ENCODE data around the gene SNF8. TPM values are rescaled to one million over a fixed set of nuclear protein-coding genes. Genes with fewer than 3 reads are reported as not detected.

Gene SNF8
- total RNA-seq, 2 experiments from 2014 or later = 82.6 to 96.2 TPM

GRCh38 chr17:48925251-48925990 is 19.2 kb downstream of the SNF8 start:
- Mint-ChIP-seq H3K36me3 (peaks cover 16% of the 10 kb centered on the region), H3K9me3 (no peaks in the 10 kb centered on the region), H3K27me3 (no peaks in the 10 kb centered on the region), H3K27ac (no peak overlapping the region), H3K4me3 (no peak overlapping the region), H3K4me1 (peaks cover 1% of the 10 kb centered on the region)
- ATAC-seq (ENCODE audit: low read depth) = no peak
- no peak for DNase-seq
- POLR2A ChIA-PET = no interaction called here

- no peaks in the 10 kb centered on the region for H3K9me3 Mint-ChIP-seq
- peaks cover 45% of the 10 kb centered on the region for H3K36me3 Mint-ChIP-seq
- H3K4me3 Mint-ChIP-seq = peak overlapping the region; percentile 67
- no peaks in the 10 kb centered on the region for H3K27me3 Mint-ChIP-seq
- POLR2A ChIA-PET = interaction anchor here (1.0 to 1.1 kb wide), 2 partner anchors 19 to 28 kb away, joined by 3 read pairs; partner anchors contain the start of gene SNF8
- ATAC-seq (ENCODE audit: low read depth) (peak; percentile 85), DNase-seq (no peak)
- peaks cover 42% of the 10 kb centered on the region for H3K4me1 Mint-ChIP-seq
- H3K27ac Mint-ChIP-seq = peak overlapping the region; percentile 89
These were observed 29.0 kb downstream of the SNF8 start for GRCh38 chr17:48915459-48916282.

DNA sequence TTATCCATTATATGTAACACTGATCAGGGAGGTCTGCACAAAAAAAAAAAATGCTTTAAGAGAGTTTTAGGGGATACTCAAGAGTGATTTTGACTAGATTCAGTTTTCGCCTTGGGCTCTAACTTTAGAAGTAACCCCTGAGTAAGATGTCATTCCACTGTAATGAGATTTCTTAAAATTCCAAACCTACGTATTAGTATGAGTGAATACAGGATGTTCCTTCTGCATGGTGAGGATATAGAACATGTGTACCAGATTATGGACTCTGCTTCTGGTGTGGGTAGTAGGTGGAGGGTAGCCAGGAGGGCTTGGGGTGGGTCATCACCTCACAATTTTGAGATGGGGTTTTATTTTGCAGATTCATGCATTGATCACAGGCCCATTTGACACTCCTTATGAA is 32.2 kb downstream of the SNF8 start:
- Mint-ChIP-seq H3K9me3 (no peaks in the 10 kb centered on the region), H3K36me3 (peaks cover 46% of the 10 kb centered on the region), H3K27me3 (no peaks in the 10 kb centered on the region), H3K4me1 (peaks cover 60% of the 10 kb centered on the region), H3K27ac (no peak overlapping the region), H3K4me3 (no peak overlapping the region)
- POLR2A ChIA-PET = no interaction called here
- no peak for ATAC-seq (ENCODE audit: low read depth)
- no peak for DNase-seq

DNA sequence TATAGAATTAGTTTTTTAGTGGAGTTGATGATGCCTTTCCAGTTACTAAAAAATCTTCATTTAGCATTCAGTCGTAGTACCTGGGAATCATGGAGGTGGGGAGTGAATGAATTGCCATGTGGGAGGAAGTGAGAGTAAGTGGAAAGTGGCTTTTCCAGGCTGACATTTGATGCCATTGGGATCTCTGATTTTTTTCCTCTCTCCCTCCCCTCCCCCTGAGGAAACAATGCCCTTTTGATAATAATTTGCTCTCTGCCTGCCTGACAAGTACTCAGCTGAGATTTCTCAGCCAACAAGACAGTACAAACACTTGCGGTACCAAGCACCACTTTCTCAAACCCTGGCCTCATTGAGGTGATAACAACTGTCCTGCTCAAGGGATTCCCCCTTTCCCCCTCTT is 34.3 kb downstream of the SNF8 start:
- H3K4me1 Mint-ChIP-seq = peaks cover 52% of the 10 kb centered on the region
- no peak for DNase-seq
- H3K9me3 Mint-ChIP-seq = no peaks in the 10 kb centered on the region
- ATAC-seq (ENCODE audit: low read depth) = no peak
- peaks cover 35% of the 10 kb centered on the region for H3K36me3 Mint-ChIP-seq
- no peaks in the 10 kb centered on the region for H3K27me3 Mint-ChIP-seq
- peak overlapping the region; percentile 92 for H3K4me3 Mint-ChIP-seq
- H3K27ac Mint-ChIP-seq = no peak overlapping the region
- POLR2A ChIA-PET = interaction anchor here (4.9 kb wide), 1 partner anchor 17 kb away, joined by 65 read pairs; the partner anchor contains the start of gene ATP5MC1

GRCh38 chr17:48909783-48910182 is 34.9 kb downstream of the SNF8 start:
- Mint-ChIP-seq H3K4me3 (peak overlapping the region; percentile 92), H3K4me1 (peaks cover 50% of the 10 kb centered on the region), H3K36me3 (peaks cover 34% of the 10 kb centered on the region), H3K27me3 (no peaks in the 10 kb centered on the region), H3K9me3 (no peaks in the 10 kb centered on the region), H3K27ac (peak overlapping the region; percentile 39)
- no peak for ATAC-seq (ENCODE audit: low read depth)
- DNase-seq = no peak
- POLR2A ChIA-PET = interaction anchor here (0.7 to 4.9 kb wide), 6 partner anchors 10 to 283 kb away, joined by 3 to 65 read pairs (median 6); partner anchors contain the start of genes ATP5MC1 and SNF8

- peak; percentile 86 for DNase-seq
- Mint-ChIP-seq H3K27ac (peak overlapping the region; percentile 82), H3K27me3 (no peaks in the 10 kb centered on the region), H3K4me1 (peaks cover 43% of the 10 kb centered on the region), H3K9me3 (no peaks in the 10 kb centered on the region), H3K36me3 (peaks cover 27% of the 10 kb centered on the region), H3K4me3 (peak overlapping the region; percentile 92)
- peak; percentile 62 for ATAC-seq (ENCODE audit: low read depth)
- POLR2A ChIA-PET = interaction anchor here (0.5 to 4.9 kb wide), 11 partner anchors 9 to 1595 kb away, joined by 3 to 65 read pairs (median 4); partner anchors contain the start of genes ATP5MC1 and SNF8
These were observed 35.7 kb downstream of the SNF8 start for GRCh38 chr17:48908853-48909394.

DNA sequence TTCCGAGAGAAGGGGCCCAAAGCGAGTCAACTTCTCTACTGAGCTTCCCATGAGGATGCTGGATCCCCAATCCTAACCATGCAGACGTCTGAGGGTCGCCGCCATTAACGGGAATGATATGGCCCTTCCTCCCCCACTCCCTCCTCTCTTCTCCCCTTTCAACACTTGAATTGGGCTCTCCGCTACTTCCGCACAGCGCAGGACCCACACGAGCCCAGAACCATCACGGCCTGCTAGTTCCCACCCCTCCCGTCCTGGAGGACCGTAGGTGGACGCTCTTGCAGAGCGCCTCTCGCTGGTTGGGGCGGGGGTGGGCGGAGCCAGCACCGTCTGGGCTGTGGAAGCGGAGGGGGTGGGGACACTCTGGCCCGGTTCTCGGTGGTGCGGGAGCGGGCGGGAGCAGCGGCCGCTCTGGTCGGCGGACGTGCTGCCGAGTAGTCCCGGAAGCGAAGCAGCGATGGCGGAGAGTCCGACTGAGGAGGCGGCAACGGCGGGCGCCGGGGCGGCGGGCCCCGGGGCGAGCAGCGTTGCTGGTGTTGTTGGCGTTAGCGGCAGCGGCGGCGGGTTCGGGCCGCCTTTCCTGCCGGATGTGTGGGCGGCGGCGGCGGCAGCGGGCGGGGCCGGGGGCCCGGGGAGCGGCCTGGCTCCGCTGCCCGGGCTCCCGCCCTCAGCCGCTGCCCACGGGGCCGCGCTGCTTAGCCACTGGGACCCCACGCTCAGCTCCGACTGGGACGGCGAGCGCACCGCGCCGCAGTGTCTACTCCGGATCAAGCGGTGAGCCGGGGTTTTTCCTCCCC is 36.4 kb downstream of the SNF8 start, which contains the start of gene UBE2Z:
Gene UBE2Z, plus strand, starts transcription at position 361 of the 797 bp plus-strand sequence. Its CDS starts 97 bp downstream, at position 458.
- POLR2A ChIA-PET = interaction anchor here (0.5 to 4.9 kb wide), 12 partner anchors 9 to 959 kb away, joined by 3 to 65 read pairs (median 6); partner anchors contain the start of genes ATP5MC1 and SNF8
- peak within 1 kb of the TSS; percentile 93 for H3K27ac Mint-ChIP-seq
- peaks cover 40% of the 10 kb centered on the region for H3K4me1 Mint-ChIP-seq
- H3K36me3 Mint-ChIP-seq = peaks cover 21% of the 10 kb centered on the region
- peak within 1 kb of the TSS; percentile 92 for H3K4me3 Mint-ChIP-seq
- DNase-seq (peak; percentile 88), ATAC-seq (ENCODE audit: low read depth) (peak; percentile 86)
- H3K9me3 Mint-ChIP-seq = no peaks in the 10 kb centered on the region
- H3K27me3 Mint-ChIP-seq = no peaks in the 10 kb centered on the region

DNA sequence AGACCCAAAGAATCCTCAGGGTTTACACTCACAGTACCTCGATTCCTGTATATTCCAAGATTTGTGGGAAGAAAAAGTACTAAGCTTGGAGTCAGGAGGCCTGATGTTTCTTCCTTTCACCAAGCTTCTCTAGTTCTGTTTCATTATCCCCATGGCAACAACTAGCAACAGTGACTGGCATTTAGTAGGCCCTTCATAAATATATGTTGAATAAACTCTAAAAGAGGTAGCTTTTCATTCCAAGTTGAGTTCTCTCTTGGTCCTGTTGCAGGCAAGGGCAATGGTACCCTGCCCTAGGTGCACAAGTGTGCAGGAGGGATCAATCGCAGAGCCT is 37.0 kb downstream of the SNF8 start:
- peaks cover 17% of the 10 kb centered on the region for H3K36me3 Mint-ChIP-seq
- peak overlapping the region; percentile 92 for H3K4me3 Mint-ChIP-seq
- POLR2A ChIA-PET = interaction anchor here (0.6 to 4.9 kb wide), 11 partner anchors 9 to 1018 kb away, joined by 3 to 65 read pairs (median 5); partner anchors contain the start of genes ATP5MC1 and SNF8
- H3K27ac Mint-ChIP-seq = peak overlapping the region; percentile 93
- H3K4me1 Mint-ChIP-seq = peaks cover 36% of the 10 kb centered on the region
- H3K9me3 Mint-ChIP-seq = no peaks in the 10 kb centered on the region
- no peaks in the 10 kb centered on the region for H3K27me3 Mint-ChIP-seq
- DNase-seq (no peak), ATAC-seq (ENCODE audit: low read depth) (peak; percentile 16)

DNA sequence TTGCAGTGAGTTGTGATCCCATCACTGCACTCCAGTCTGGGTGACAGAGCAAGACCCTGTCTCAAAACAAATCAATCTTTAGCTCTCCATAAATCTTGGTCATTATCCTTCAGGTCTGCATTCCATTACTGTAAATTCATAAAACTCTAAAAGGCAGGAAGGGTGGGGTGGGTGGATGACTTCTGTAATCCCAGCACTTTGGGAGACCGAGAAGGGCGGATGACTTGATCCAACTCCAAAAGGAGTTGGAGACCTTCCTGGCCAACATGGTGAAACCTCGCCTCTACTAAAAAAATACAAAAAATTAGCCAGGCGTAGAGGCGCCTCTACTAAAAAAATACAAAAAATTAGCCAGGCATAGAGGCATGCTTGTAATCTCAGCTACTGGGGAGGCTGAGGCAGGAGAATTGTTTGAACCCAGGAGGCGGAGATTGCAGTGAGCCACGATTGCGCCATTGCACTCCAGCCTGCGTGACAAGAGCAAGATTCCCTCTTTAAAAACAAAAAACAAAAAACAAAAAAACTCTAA is 38.6 kb downstream of the SNF8 start:
- Mint-ChIP-seq H3K36me3 (peaks cover 4% of the 10 kb centered on the region), H3K27ac (no peak overlapping the region), H3K4me3 (no peak overlapping the region), H3K9me3 (no peaks in the 10 kb centered on the region), H3K27me3 (no peaks in the 10 kb centered on the region), H3K4me1 (peaks cover 22% of the 10 kb centered on the region)
- DNase-seq (no peak), ATAC-seq (ENCODE audit: low read depth) (no peak)
- POLR2A ChIA-PET = interaction anchor here (0.6 kb wide), 1 partner anchor 453 kb away, joined by 3 read pairs; no protein-coding TSS in a partner anchor

DNA sequence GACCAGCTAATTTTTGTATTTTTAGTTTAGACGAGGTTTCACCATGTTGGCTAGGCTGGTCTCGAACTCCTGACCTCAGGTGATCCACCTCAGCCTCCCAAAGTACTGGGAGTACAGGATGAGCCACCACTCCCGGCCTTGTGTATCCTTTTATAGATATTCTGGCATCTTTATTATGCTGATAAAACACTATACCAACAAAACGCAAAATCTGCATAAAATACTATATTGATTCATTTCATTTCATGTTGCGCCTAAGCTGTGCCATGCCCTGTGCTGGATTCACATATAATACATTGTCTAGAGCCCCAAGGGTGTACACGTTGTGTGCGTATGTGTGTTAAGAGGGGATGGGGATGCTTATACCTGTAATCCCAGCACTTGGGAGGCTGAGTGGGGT is 40.2 kb downstream of the SNF8 start:
- ATAC-seq (ENCODE audit: low read depth) (no peak), DNase-seq (no peak)
- H3K4me1 Mint-ChIP-seq = peaks cover 8% of the 10 kb centered on the region
- no peaks in the 10 kb centered on the region for H3K36me3 Mint-ChIP-seq
- POLR2A ChIA-PET = interaction anchor here (0.9 kb wide), 1 partner anchor 12 kb away, joined by 4 read pairs; the partner anchor contains the start of gene ATP5MC1
- no peak overlapping the region for H3K4me3 Mint-ChIP-seq
- H3K27ac Mint-ChIP-seq = no peak overlapping the region
- no peaks in the 10 kb centered on the region for H3K9me3 Mint-ChIP-seq
- H3K27me3 Mint-ChIP-seq = no peaks in the 10 kb centered on the region

- ATAC-seq (ENCODE audit: low read depth) (no peak), DNase-seq (no peak)
- H3K27ac Mint-ChIP-seq = no peak overlapping the region
- H3K9me3 Mint-ChIP-seq = no peaks in the 10 kb centered on the region
- no peaks in the 10 kb centered on the region for H3K36me3 Mint-ChIP-seq
- no peaks in the 10 kb centered on the region for H3K27me3 Mint-ChIP-seq
- peaks cover 5% of the 10 kb centered on the region for H3K4me1 Mint-ChIP-seq
- POLR2A ChIA-PET = no interaction called here
- H3K4me3 Mint-ChIP-seq = no peak overlapping the region
These were observed 41.2 kb downstream of the SNF8 start for GRCh38 chr17:48903401-48903800.

GRCh38 chr17:48901241-48901640 is 43.4 kb downstream of the SNF8 start:
- ATAC-seq (ENCODE audit: low read depth) = no peak
- no peaks in the 10 kb centered on the region for H3K36me3 Mint-ChIP-seq
- no peaks in the 10 kb centered on the region for H3K9me3 Mint-ChIP-seq
- no peak overlapping the region for H3K4me3 Mint-ChIP-seq
- no peak for DNase-seq
- POLR2A ChIA-PET = interaction anchor here (2.0 kb wide), 1 partner anchor 9 kb away, joined by 8 read pairs; the partner anchor contains the start of gene ATP5MC1
- no peaks in the 10 kb centered on the region for H3K27me3 Mint-ChIP-seq
- peaks cover 4% of the 10 kb centered on the region for H3K4me1 Mint-ChIP-seq
- no peak overlapping the region for H3K27ac Mint-ChIP-seq
